CD4-positive, CD25-positive, alpha-beta regulatory T cell (primary cell): ENCODE measurements around the gene SPPL3. TPM values are rescaled to one million over a fixed set of nuclear protein-coding genes. Genes with fewer than 3 reads are reported as not detected.

Experiments
- ATAC-seq, 2 donors: fragments of 150-1000 bp; cut with Tn5 transposase; one replicate each; pipeline ENCODE4 v1.10.0; 2021; ENCODE audit warnings: low read depth in 2 of 2, moderate number of reproducible peaks in 2 of 2, moderate library complexity in 1 of 2
- DNase-seq, 3 donors: peaks; one replicate each; pipeline versions ENCODE4 v3.0.0 to v3.0.0-alpha.2; 2012 to 2022; ENCODE audit warnings: mixed read lengths in 1 of 3
- H3K27ac ChIP-seq: one replicate; pipeline ENCODE4 v1.7.0; 2013; ENCODE audit warnings: mild to moderate bottlenecking, low read length; ENCODE audit not compliant: insufficient read depth, poor library complexity, severe bottlenecking
- H3K27me3 ChIP-seq: one replicate; pipeline ENCODE4 v1.7.0; 2013; ENCODE audit warnings: low read length; ENCODE audit not compliant: control insufficient read depth, insufficient read depth
- H3K36me3 ChIP-seq: one replicate; pipeline ENCODE4 v1.7.0; 2013; ENCODE audit warnings: mild to moderate bottlenecking, low read length, moderate library complexity; ENCODE audit not compliant: control insufficient read depth, insufficient read depth
- H3K4me1 ChIP-seq: 2 replicates; pipeline ENCODE4 v1.7.0; 2013; ENCODE audit warnings: mild to moderate bottlenecking, low read length; ENCODE audit not compliant: insufficient read depth, control insufficient read depth, poor library complexity, severe bottlenecking
- H3K4me3 ChIP-seq: one replicate; pipeline ENCODE4 v1.7.0; 2013; ENCODE audit warnings: low read depth, mild to moderate bottlenecking, low read length, moderate library complexity
- H3K9me3 ChIP-seq, 2 experiments: 1 replicate in 1 of 2; 2 replicates in 1 of 2; pipeline ENCODE4 v1.7.0; 2013; ENCODE audit warnings: low read length in 2 of 2, mild to moderate bottlenecking in 1 of 2, moderate library complexity in 1 of 2; ENCODE audit not compliant: control insufficient read depth in 2 of 2
- H3K27ac Mint-ChIP-seq, 3 donors: one replicate each; pipeline ENCODE4 v1.8.0; 2020 to 2022; ENCODE audit warnings: mild to moderate bottlenecking in 3 of 3, mixed read lengths in 3 of 3, moderate library complexity in 2 of 3
- H3K27me3 Mint-ChIP-seq: one replicate; pipeline ENCODE4 v1.8.0; 2022; ENCODE audit warnings: mild to moderate bottlenecking, mixed read lengths
- H3K36me3 Mint-ChIP-seq: one replicate; pipeline ENCODE4 v1.8.0; 2020; ENCODE audit warnings: mixed read lengths
- H3K4me1 Mint-ChIP-seq, 4 donors: one replicate each; pipeline ENCODE4 v1.8.0; 2020 to 2022; ENCODE audit warnings: mixed read lengths in 4 of 4, mild to moderate bottlenecking in 1 of 4
- H3K4me3 Mint-ChIP-seq, 4 donors: one replicate each; pipeline ENCODE4 v1.8.0; 2020 to 2022; ENCODE audit warnings: mild to moderate bottlenecking in 4 of 4, mixed read lengths in 4 of 4, moderate library complexity in 3 of 4
- H3K9me3 Mint-ChIP-seq, 7 donors: one replicate each; pipeline ENCODE4 v1.8.0; 2020 to 2022; ENCODE audit warnings: mixed read lengths in 7 of 7, mild to moderate bottlenecking in 3 of 7, moderate library complexity in 2 of 7
- polyA plus RNA-seq, 4 donors: library from polyadenylated mRNA; unstranded; fragments of 300-500 nt; fragmentation: Illumina TruSeq; gene quantifications; one replicate each; pipeline ENCODE4 v1.2.3, GENCODE V29; 2021
- total RNA-seq: library from RNA; stranded (reverse); gene quantifications from one replicate; pipeline ENCODE4 v1.2.3, GENCODE V29; 2022

SPPL3 gene
- total and polyA plus RNA-seq, 5 donors from 2014 or later, result 15.5 to 46.7 (median 24.0) TPM

- Mint-ChIP-seq H3K4me3 (no peak overlapping the region), H3K9me3 (peaks cover 0 to 1% (median 0%) of the 10 kb centered on the region in 7 donors), H3K27me3 (no peaks in the 10 kb centered on the region), H3K36me3 (peaks cover 7% of the 10 kb centered on the region), H3K4me1 (peaks cover 26 to 54% (median 42%) of the 10 kb centered on the region in 4 donors), H3K27ac (no peak overlapping the region)
- Histone ChIP-seq H3K36me3 (peaks cover 8% of the 10 kb centered on the region), H3K27me3 (no peaks in the 10 kb centered on the region), H3K27ac (no peak overlapping the region), H3K4me3 (no peak overlapping the region), H3K9me3 (no peaks in the 10 kb centered on the region), H3K4me1 (no peaks in the 10 kb centered on the region)
- ATAC-seq (no peak), DNase-seq (no peak)
Measured at GRCh38 chr12:120814903-120815429, 89.2 kb downstream of the SPPL3 start.

DNA sequence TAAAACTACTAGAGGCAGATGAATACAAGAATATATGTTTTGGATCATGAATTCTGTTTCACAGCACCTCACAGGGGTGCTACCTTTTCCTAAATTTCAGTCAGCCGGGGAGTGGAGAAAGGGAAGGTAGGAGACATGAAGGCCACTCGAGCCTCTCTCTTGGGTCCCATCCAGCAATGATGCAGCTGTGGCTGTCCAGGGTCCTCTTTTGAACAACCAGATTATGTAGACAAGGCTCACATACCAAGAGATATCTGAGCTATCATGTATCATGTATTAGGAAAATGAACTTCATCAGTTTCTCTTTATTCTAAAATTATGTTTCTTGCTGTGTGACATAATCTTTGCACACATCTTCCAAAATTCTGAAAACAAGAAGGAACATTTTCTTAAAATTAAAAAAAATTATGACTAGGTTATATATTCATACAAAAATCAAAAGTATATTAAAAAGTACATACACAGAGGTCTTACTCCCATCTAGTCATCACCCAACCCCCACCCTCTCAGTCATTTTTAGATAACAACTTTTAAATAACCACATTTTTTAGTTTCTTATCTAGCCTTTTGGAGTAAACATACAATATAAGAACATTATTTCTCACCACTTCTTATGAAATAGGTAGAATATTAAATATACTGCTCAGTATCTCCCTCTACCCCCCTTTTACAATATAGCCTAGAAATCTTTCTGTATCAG lies 89.8 kb downstream of the SPPL3 start:
- no peak overlapping the region for H3K27ac ChIP-seq
- H3K36me3 Mint-ChIP-seq, result peaks cover 7% of the 10 kb centered on the region

GRCh38 chr12:120813588-120814153 lies 90.5 kb downstream of the SPPL3 start:
- H3K4me3 ChIP-seq, result no peak overlapping the region
- H3K27ac Mint-ChIP-seq, result peak overlapping the region in 1 of 3 donors; percentile 4
- H3K9me3 Mint-ChIP-seq, result peaks cover 0 to 1% (median 0%) of the 10 kb centered on the region in 7 donors

More for the DNA sequence above, 89.8 kb downstream of the SPPL3 start:
- peak overlapping the region in 1 of 3 donors; percentile 4 for H3K27ac Mint-ChIP-seq
- Histone ChIP-seq H3K27me3 (no peaks in the 10 kb centered on the region), H3K4me1 (no peaks in the 10 kb centered on the region), H3K4me3 (no peak overlapping the region), H3K9me3 (no peaks in the 10 kb centered on the region), H3K36me3 (peaks cover 14% of the 10 kb centered on the region)
- no peaks in the 10 kb centered on the region for H3K27me3 Mint-ChIP-seq
- H3K4me3 Mint-ChIP-seq, result no peak overlapping the region
- DNase-seq (no peak), ATAC-seq (no peak)
- peaks cover 0 to 1% (median 0%) of the 10 kb centered on the region in 7 donors for H3K9me3 Mint-ChIP-seq
- H3K4me1 Mint-ChIP-seq, result peaks cover 26 to 56% (median 40%) of the 10 kb centered on the region in 4 donors

GRCh38 chr12:120810021-120810420 lies 94.1 kb downstream of the SPPL3 start:
- H3K4me3 Mint-ChIP-seq, result no peak overlapping the region
- H3K27ac Mint-ChIP-seq, result no peak overlapping the region
- Histone ChIP-seq H3K27me3 (no peaks in the 10 kb centered on the region), H3K4me1 (no peaks in the 10 kb centered on the region), H3K4me3 (no peak overlapping the region), H3K36me3 (peaks cover 24% of the 10 kb centered on the region), H3K9me3 (no peaks in the 10 kb centered on the region), H3K27ac (no peak overlapping the region)
- H3K36me3 Mint-ChIP-seq, result peaks cover 13% of the 10 kb centered on the region
- H3K27me3 Mint-ChIP-seq, result no peaks in the 10 kb centered on the region
- ATAC-seq (no peak), DNase-seq (no peak)
- peaks cover 0 to 1% (median 0%) of the 10 kb centered on the region in 7 donors for H3K9me3 Mint-ChIP-seq
- peaks cover 15 to 29% (median 26%) of the 10 kb centered on the region in 4 donors for H3K4me1 Mint-ChIP-seq

More at GRCh38 chr12:120813588-120814153, 90.5 kb downstream of the SPPL3 start:
- H3K27me3 ChIP-seq, result no peaks in the 10 kb centered on the region
- H3K9me3 ChIP-seq, result no peaks in the 10 kb centered on the region
- H3K27ac ChIP-seq, result no peak overlapping the region
- ATAC-seq (no peak), DNase-seq (no peak)
- H3K4me1 ChIP-seq, result no peaks in the 10 kb centered on the region
- peaks cover 18% of the 10 kb centered on the region for H3K36me3 ChIP-seq
- no peaks in the 10 kb centered on the region for H3K27me3 Mint-ChIP-seq
- no peak overlapping the region for H3K4me3 Mint-ChIP-seq
- H3K4me1 Mint-ChIP-seq, result peaks cover 26 to 56% (median 38%) of the 10 kb centered on the region in 4 donors
- H3K36me3 Mint-ChIP-seq, result peaks cover 10% of the 10 kb centered on the region

DNA sequence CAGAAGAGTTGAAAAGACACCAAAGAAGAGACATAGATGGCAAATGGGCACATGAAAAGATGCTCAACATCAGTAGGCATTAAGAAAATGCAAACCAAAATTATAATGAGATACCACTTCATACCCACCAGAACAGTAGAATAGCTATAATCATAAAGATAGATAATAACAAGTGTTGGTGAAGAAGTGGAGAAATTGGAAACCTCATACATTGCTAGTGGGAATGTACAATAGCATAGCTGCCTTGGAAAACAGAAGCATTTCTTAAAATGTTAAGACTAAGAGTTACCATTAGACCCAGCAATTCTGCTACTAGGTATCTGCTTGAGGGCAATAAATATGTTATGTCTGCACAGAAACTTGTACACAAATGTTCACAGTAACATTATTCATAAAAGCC lies 99.7 kb downstream of the SPPL3 start:
- Histone ChIP-seq H3K27ac (no peak overlapping the region), H3K4me3 (no peak overlapping the region), H3K4me1 (no peaks in the 10 kb centered on the region), H3K36me3 (peaks cover 13% of the 10 kb centered on the region), H3K9me3 (no peaks in the 10 kb centered on the region), H3K27me3 (no peaks in the 10 kb centered on the region)
- DNase-seq, result no peak
- Mint-ChIP-seq H3K4me3 (no peak overlapping the region), H3K27me3 (no peaks in the 10 kb centered on the region), H3K27ac (peak overlapping the region in 1 of 3 donors; percentile 61), H3K36me3 (peaks cover 11% of the 10 kb centered on the region), H3K4me1 (peaks cover 24 to 38% (median 33%) of the 10 kb centered on the region in 4 donors), H3K9me3 (no peaks in the 10 kb centered on the region)
- no peak for ATAC-seq

DNA sequence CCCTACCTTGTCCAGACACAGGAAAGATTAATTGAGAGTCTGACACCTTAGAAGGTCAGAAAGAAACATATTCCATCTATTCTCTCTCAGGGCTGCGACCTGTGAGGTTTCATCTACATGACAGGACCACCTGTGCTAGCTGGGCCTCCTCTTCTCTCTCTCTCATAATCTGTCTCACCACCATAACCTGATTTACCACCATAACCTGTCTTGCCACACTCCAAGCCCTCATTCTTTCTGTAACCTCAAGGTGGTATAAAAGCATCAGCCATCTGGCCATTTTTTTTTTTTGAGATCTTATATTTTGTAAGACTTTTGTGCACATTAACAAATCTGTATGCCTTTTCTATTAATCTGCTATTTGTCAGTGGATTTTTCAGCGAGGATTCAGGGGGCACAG lies 103.0 kb downstream of the SPPL3 start:
- DNase-seq (no peak), ATAC-seq (no peak)
- peaks cover 5 to 6% of the 10 kb centered on the region in 2 experiments for H3K9me3 ChIP-seq
- H3K36me3 ChIP-seq, result peaks cover 2% of the 10 kb centered on the region
- Mint-ChIP-seq H3K9me3 (peaks cover 0 to 15% (median 3%) of the 10 kb centered on the region in 7 donors), H3K36me3 (peaks cover 25% of the 10 kb centered on the region), H3K27me3 (no peaks in the 10 kb centered on the region), H3K27ac (peak overlapping the region in 2 of 3 donors; percentile 53 to 81), H3K4me1 (peaks cover 30 to 46% (median 34%) of the 10 kb centered on the region in 4 donors), H3K4me3 (no peak overlapping the region)
- no peaks in the 10 kb centered on the region for H3K27me3 ChIP-seq
- no peak overlapping the region for H3K27ac ChIP-seq
- H3K4me3 ChIP-seq, result no peak overlapping the region
- H3K4me1 ChIP-seq, result no peaks in the 10 kb centered on the region

GRCh38 chr12:120800665-120801064 lies 103.5 kb downstream of the SPPL3 start:
- DNase-seq, result no peak
- Mint-ChIP-seq H3K4me1 (peaks cover 30 to 46% (median 35%) of the 10 kb centered on the region in 4 donors), H3K9me3 (peaks cover 0 to 20% (median 3%) of the 10 kb centered on the region in 7 donors), H3K36me3 (peaks cover 28% of the 10 kb centered on the region), H3K27ac (peak overlapping the region in 1 of 3 donors; percentile 81), H3K27me3 (no peaks in the 10 kb centered on the region), H3K4me3 (no peak overlapping the region)
- Histone ChIP-seq H3K27me3 (no peaks in the 10 kb centered on the region), H3K4me3 (no peak overlapping the region), H3K27ac (no peak overlapping the region), H3K4me1 (no peaks in the 10 kb centered on the region), H3K36me3 (peaks cover 5% of the 10 kb centered on the region), H3K9me3 (peaks cover 8 to 11% of the 10 kb centered on the region in 2 experiments)
- peak in 1 of 2 donors; percentile 42 for ATAC-seq
